Activated CD8-positive, alpha-beta memory T cell treated with anti-CD3 and anti-CD28 coated beads, Interleukin-2, amount 50 U/mL, for 1 hour (primary cell): ENCODE data around the gene RALBP1.

ENCODE experiments used
- DNase-seq: peaks from one replicate; pipeline ENCODE4 v3.0.0-alpha.2; 2020; ENCODE audit errors: extremely low read depth

Gene RALBP1

GRCh38 chr18:9507565-9508088, 32.3 kb downstream of the RALBP1 start:
- no peak for DNase-seq

- no peak for DNase-seq
Measured at GRCh38 chr18:9508446-9509025, 33.2 kb downstream of the RALBP1 start.

GRCh38 chr18:9513971-9514512, 38.7 kb downstream of the RALBP1 start:
- no peak for DNase-seq

DNA sequence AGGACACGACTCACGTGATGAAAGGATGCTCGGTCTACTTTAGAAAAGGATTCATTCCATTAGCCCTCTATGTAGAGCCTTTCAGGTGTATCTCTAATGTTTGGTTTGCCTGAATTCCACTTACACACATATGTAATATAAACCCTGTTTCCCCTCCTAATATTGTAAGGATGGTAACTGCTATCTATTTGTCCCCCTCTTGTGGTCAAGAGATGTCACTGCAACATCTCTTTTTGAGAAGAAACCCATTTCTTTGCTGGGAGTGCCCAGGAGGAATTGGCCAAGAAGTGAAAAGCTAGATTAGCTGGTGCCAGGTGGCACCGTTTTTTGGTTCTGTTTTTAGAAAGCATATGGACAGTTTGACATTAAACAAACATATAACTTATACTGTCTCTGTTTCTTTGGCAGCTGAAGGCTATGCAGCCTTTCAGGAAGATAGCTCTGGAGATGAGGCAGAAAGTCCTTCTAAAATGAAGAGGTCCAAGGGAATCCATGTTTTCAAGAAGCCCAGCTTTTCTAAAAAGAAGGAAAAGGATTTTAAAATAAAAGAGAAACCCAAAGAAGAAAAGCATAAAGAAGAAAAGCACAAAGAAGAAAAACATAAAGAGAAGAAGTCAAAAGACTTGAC, 41.2 kb downstream of the RALBP1 start:
- no peak for DNase-seq

DNA sequence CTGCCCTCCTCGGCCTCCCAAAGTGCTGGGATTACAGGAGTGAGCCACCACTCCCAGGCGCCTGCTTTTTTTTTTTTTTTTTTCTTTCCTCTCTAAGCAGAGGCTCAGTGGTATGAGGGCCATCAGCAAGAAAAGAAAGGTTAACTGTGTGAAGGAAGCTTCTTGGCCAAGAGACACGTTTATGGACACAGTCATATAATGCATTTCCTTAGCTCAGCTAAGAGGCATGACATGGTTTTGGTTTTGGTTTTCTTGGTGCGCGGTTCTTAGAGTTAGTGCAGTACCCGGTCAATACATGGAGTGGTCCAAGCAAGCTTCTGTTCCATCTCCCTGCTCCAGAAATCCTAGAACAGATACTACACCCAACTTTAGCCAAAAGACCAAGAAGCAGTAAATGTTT, 42.6 kb downstream of the RALBP1 start:
- DNase-seq = no peak

- DNase-seq = no peak
Measured at GRCh38 chr18:9519399-9519798, 44.1 kb downstream of the RALBP1 start.

GRCh38 chr18:9520666-9521065, 45.4 kb downstream of the RALBP1 start:
- no peak for DNase-seq

- DNase-seq = no peak
Measured at GRCh38 chr18:9521770-9522169, 46.5 kb downstream of the RALBP1 start.

DNA sequence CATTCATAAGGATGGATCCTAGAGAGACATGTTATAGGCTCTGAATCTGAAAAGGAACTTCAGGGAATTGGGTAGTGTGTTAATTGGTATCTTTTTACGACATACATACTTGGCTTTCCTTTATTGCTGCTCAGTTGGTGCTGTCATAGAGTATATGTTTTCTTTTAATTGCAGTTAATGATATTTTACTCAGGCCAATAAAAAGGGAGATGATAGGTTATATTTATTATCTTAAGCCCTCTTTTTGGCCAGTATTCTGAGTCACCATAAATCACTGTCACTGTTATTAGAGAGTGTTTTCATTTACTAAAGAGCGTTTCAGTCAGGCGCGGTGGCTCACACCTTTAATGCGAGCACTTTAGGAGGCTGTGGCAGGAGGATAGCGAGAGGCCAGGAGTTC, 47.6 kb downstream of the RALBP1 start:
- DNase-seq = no peak

DNA sequence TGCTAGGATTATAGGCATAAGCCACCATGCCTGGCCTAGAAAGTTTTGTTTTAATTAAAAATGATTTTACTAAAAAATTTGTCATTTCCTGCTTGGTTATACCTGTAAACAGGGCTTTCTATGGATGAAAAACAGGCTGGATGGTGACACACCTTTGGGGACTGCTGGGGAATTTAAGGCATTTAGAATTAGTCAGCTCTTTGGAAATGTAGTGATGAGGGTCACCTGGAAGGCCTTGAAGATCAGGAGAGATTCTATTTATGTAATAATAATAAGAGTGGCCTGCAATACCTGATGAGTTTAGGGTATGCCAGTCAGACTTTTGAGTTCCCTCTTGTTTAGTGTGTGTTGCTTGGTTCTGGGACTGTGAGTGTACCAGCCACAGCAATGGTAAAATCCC, 51.1 kb downstream of the RALBP1 start:
- no peak for DNase-seq

GRCh38 chr18:9530226-9531009, 55.1 kb downstream of the RALBP1 start:
- DNase-seq = no peak

- no peak for DNase-seq
Measured at GRCh38 chr18:9531791-9532410, 56.6 kb downstream of the RALBP1 start.

- no peak for DNase-seq
Measured at GRCh38 chr18:9534844-9535243, 59.5 kb downstream of the RALBP1 start.

DNA sequence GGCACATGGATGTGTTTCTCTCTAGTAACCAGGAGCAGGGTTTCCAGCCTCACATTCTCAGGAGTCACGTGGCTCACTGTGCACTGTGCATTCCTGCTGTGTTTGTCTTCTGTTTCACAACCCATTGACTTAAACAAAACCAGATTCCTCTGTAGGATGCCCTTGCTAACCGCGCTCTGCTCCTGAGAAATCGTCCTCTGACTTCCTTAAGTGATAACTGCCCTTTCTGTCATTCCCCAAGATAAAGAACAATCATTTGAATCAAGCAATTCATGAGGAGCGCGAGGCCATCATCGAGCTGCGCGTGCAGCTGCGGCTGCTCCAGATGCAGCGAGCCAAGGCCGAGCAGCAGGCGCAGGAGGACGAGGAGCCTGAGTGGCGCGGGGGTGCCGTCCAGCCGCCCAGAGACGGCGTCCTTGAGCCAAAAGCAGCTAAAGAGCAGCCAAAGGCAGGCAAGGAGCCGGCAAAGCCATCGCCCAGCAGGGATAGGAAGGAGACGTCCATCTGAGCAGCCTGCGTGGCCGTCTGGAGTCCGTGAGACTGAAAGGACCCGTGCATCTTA, 60.2 kb downstream of the RALBP1 start:
- no peak for DNase-seq

DNA sequence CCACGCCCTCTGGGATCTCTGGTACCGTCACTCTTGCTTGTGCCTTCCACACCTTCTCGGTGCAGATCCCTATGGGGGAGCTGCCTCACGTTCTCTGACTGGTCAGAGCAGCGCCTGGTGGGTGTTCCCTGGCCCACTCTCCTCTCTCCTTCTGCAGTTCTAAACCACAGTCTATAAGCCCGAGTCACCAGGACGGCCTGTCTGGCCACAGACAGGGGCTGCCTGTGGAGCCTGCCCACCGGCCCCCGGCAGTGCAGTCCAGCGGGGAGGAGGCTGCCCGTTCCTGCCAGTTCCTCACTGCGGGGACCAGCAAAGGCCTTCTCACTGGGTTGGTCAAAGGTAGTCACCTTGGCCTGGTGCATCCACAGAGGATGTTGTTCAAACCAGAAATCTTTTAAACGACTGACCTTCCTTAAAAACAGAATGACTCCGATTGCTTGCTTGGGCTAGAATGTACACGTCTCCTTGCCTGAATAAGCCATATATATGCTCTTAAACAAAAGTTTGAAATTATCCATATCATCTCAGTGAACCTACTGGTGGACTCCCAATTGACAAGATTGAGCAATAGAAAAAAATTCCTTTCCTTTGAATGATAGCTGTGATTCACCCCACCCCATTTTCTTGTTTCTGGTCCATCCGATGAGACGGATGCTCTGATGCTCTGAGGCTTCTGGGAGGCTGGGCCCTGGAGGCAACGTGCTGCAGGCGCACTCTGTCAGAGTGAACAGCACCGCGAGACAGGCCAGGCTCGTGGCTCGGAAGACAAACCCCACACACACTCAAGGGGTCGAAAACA, 61.2 kb downstream of the RALBP1 start:
- no peak for DNase-seq

- no peak for DNase-seq
Measured at GRCh38 chr18:9537677-9538076, 62.4 kb downstream of the RALBP1 start.

- DNase-seq = no peak
Measured at GRCh38 chr18:9539283-9539682, 64.0 kb downstream of the RALBP1 start.

DNA sequence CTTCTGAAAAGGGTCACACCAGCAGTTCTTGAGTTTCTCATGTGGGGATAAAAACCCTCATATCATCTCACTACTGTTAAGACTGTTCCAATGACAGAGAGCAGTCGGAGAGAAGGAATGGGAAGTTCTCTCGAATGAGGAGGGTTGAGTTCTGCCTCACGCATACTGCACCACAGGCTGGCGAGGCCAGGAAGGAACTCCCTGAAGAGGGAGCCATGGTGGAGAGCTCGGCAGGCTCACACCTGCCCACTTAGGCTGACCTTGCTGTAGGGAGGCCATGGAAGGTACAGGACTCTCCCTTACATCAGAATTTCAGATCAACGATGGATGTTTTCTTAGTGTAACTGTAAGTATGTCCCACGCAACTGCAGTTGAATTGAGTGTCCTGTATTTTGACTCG, 64.6 kb downstream of the RALBP1 start:
- no peak for DNase-seq

DNA sequence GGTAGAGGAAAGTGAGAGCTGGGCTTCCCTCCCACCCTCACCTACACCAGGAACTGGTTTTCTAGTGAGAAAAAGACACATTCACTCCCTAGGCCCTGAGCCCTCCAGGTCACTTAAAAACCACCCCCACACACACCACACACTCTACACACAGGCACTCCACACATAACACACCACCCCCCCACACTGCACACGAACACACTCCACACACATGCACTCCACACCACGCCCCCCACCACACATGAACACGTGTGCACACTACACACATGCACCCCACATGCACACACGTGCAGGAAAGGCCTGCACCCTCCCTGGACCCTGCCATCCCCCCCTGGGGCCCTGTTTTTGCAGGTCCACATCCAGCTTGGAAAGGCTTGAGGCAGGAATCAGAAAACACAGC, 67.6 kb downstream of the RALBP1 start:
- no peak for DNase-seq

- DNase-seq = no peak
Measured at GRCh38 chr18:9545029-9545428, 69.7 kb downstream of the RALBP1 start.

GRCh38 chr18:9546468-9546867, 71.2 kb downstream of the RALBP1 start:
- DNase-seq = no peak
